ENCODE data around the gene PYHIN1. TPM values are rescaled to one million over a fixed set of nuclear protein-coding genes. Genes with fewer than 3 reads are reported as not detected.

Gene PYHIN1
- total RNA-seq, 2 donors from 2014 or later, result 0.18 to 0.51 TPM

GRCh38 chr1:158984386-158984785 is 53.0 kb downstream of the PYHIN1 start:
- no peaks in the 10 kb centered on the region for H3K4me1 ChIP-seq (replicated peaks)
- no peaks in the 10 kb centered on the region for H3K27me3 ChIP-seq (replicated peaks; ENCODE audit: insufficient read depth)
- intact Hi-C loops (cut with DNase I), result no loop called here
- H3K4me3 ChIP-seq, result no peak overlapping the region
- DNase-seq (ENCODE audit: low spot score), result no peak
- H3K9me3 ChIP-seq, result no peaks in the 10 kb centered on the region
- no peak overlapping the region for H3K27ac ChIP-seq
- no peaks in the 10 kb centered on the region for H3K36me3 ChIP-seq
- TF ChIP-seq POLR2A (IDR thresholded peaks at IDR 0.05), result no peak
- no peak for TF ChIP-seq CTCF (IDR thresholded peaks at IDR 0.05)
- TF ChIP-seq POLR2AphosphoS5 (IDR thresholded peaks at IDR 0.05), result no peak

GRCh38 chr1:158989424-158989823 is 58.1 kb downstream of the PYHIN1 start:
- intact Hi-C loops (cut with DNase I), result no loop called here
- TF ChIP-seq POLR2AphosphoS5 (IDR thresholded peaks at IDR 0.05) (no peak), POLR2A (IDR thresholded peaks at IDR 0.05) (no peak), CTCF (IDR thresholded peaks at IDR 0.05) (no peak)
- Histone ChIP-seq H3K9me3 (no peaks in the 10 kb centered on the region), H3K27ac (no peak overlapping the region), H3K4me1 (replicated peaks) (no peaks in the 10 kb centered on the region), H3K4me3 (no peak overlapping the region), H3K27me3 (replicated peaks; ENCODE audit: insufficient read depth) (no peaks in the 10 kb centered on the region), H3K36me3 (no peaks in the 10 kb centered on the region)
- WGBS, result 17% methylated on average over 1 of the region's 1 CpG
- no peak for DNase-seq (ENCODE audit: low spot score)

GRCh38 chr1:158992787-158993312 is 61.5 kb downstream of the PYHIN1 start:
- Histone ChIP-seq H3K36me3 (no peaks in the 10 kb centered on the region), H3K27me3 (replicated peaks; ENCODE audit: insufficient read depth) (no peaks in the 10 kb centered on the region), H3K4me1 (replicated peaks) (no peaks in the 10 kb centered on the region), H3K27ac (no peak overlapping the region), H3K4me3 (no peak overlapping the region), H3K9me3 (no peaks in the 10 kb centered on the region)
- intact Hi-C loops (cut with DNase I), result no loop called here
- TF ChIP-seq POLR2AphosphoS5 (IDR thresholded peaks at IDR 0.05) (no peak), POLR2A (IDR thresholded peaks at IDR 0.05) (no peak), CTCF (IDR thresholded peaks at IDR 0.05) (no peak)
- WGBS, result 98% methylated on average over 4 of the region's 4 CpGs
- DNase-seq (ENCODE audit: low spot score), result no peak

GRCh38 chr1:158996998-158997397 is 65.6 kb downstream of the PYHIN1 start:
- intact Hi-C loops (cut with DNase I), result loop anchor here (5.0 kb wide), 1 partner anchor 795 kb away; no protein-coding TSS in a partner anchor
- no peak for TF ChIP-seq POLR2AphosphoS5 (IDR thresholded peaks at IDR 0.05)
- no peak for TF ChIP-seq POLR2A (IDR thresholded peaks at IDR 0.05)
- TF ChIP-seq CTCF (IDR thresholded peaks at IDR 0.05), result no peak
- Histone ChIP-seq H3K4me1 (replicated peaks) (no peaks in the 10 kb centered on the region), H3K27me3 (replicated peaks; ENCODE audit: insufficient read depth) (no peaks in the 10 kb centered on the region), H3K27ac (no peak overlapping the region), H3K4me3 (no peak overlapping the region), H3K36me3 (no peaks in the 10 kb centered on the region), H3K9me3 (no peaks in the 10 kb centered on the region)
- no peak for DNase-seq (ENCODE audit: low spot score)
- WGBS, result 74% methylated on average over 5 of the region's 5 CpGs

DNA sequence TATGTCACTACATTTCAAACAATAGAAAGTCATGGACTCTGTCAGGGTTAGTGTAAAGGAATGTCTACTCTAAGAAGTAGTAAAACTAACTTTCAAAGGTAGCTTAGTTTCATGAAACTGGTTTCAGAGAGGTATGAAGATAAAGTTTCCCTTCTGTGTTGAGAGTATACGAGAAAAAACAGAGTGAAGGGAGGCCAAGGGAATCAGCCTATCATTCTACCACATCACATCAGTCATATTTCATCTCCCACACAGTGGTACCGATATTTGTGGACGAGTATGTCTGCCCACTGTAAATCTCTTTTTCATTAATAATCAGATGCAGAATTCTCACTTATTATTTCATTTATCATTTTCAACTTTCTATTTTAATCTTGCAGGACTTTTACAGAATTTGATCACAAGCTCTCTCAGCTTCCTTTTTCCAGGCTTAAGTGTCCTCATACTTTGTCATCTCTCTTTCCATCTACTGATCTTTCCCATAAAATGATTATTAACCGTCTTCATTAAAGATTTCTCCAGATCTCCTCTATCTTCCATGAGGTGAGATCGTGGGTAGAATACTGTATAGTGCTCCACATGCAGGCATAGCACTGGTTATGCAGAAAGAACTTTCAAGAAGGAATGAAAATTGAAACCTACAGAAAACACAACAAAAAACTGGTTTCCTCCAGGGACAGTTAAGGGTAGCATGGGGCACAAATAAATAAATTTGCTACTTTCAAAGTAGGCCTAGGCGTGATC is 66.9 kb downstream of the PYHIN1 start:
- 44% methylated on average over 6 of the region's 6 CpGs for WGBS

More for the DNA sequence above, 66.9 kb downstream of the PYHIN1 start:
- intact Hi-C loops (cut with DNase I), result loop anchor here (5.0 kb wide), 1 partner anchor 796 kb away; no protein-coding TSS in a partner anchor
- Histone ChIP-seq H3K4me1 (replicated peaks) (no peaks in the 10 kb centered on the region), H3K27ac (peak overlapping the region in 1 of 2 donors; percentile 68), H3K27me3 (replicated peaks; ENCODE audit: insufficient read depth) (no peaks in the 10 kb centered on the region), H3K9me3 (no peaks in the 10 kb centered on the region), H3K4me3 (no peak overlapping the region), H3K36me3 (no peaks in the 10 kb centered on the region)
- TF ChIP-seq POLR2A (IDR thresholded peaks at IDR 0.05), result no peak
- no peak for DNase-seq (ENCODE audit: low spot score)
